ENCODE data around the gene CNPY4.

The CNPY4 gene

DNA sequence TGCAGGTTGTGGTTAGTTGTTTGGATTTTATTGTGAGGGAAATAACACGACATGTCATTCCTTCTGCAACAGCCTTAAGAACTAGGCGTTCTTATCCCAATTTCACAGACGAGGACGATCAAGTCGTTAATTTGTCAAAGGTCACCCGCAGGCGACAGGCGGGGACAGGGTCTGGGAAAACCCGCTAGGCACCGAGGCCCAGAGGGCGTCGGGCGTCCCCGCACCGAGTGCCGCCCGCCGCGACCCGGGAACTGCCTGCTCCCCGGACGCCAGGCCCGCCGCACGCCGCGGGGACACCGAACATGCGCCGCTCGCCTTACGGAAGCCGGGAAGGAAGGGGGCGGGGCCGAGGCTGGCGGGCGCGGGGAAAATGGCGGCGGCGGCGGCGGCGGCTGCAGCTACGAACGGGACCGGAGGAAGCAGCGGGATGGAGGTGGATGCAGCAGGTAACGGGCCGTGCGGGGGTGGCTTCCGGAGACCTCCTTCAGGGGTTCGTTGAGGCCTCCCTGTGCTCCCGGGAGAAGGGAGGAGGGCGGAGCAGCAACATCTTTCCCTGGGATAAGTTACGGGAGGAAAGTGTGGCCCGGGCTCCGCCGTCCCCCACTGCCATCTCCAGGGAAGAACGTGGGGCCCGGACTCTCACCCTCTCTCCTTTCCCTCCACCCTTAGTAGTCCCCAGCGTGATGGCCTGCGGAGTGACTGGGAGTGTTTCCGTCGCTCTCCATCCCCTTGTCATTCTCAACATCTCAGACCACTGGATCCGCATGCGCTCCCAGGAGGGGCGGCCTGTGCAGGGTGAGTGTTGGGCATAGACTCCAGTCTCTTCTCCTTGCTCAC is 30.6 kb upstream of the CNPY4 start, which contains the start of gene COPS6:
Gene COPS6, plus strand, starts transcription at position 349 of the 837 bp plus-strand sequence. Its CDS starts 22 bp downstream, at position 371.
- TF ChIP-seq CTCF (IDR thresholded peaks at IDR 0.05) = no peak

- TF ChIP-seq CTCF (IDR thresholded peaks at IDR 0.05) = no peak
Measured at GRCh38 chr7:100089458-100090196, 29.8 kb upstream of the CNPY4 start.

DNA sequence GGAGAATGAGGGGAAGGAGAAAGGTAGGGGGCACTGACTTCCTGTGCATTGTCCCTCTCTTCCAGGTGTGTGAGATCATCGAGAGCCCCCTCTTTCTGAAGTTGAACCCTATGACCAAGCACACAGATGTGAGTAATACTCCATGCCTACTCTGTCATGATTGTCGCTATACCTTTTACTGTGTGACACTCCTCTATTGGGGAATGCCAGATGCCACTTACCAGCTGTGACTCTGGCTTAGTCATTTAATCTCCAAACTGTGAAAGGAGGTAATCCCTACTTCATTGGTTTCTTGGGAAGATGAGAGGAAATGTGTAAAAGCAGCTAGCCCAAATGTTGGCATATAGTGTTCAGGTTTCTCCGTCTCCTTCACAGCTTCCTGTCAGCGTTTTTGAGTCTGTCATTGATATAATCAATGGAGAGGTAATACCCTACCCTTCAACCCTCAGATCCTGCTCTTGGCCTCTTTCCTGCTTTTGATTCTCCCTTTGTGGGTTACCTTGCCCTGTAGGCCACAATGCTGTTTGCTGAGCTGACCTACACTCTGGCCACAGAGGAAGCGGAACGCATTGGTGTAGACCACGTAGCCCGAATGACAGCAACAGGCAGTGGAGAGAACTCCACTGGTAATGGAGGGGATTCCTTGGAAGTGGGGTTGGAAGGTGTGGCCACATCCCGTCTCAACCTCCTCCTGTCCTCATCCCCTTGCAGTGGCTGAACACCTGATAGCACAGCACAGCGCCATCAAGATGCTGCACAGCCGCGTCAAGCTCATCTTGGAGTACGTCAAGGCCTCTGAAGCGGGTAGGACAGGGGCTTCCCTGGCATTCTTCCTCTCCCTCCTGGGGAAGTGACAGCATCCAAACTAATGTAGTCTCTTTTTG is 28.7 kb upstream of the CNPY4 start:
- TF ChIP-seq CTCF (IDR thresholded peaks at IDR 0.05) = no peak

GRCh38 chr7:100091411-100092181 is 27.8 kb upstream of the CNPY4 start:
- no peak for TF ChIP-seq CTCF (IDR thresholded peaks at IDR 0.05)

- TF ChIP-seq CTCF (IDR thresholded peaks at IDR 0.05) = no peak
Measured at GRCh38 chr7:100093054-100093453, 26.4 kb upstream of the CNPY4 start.

- no peak for TF ChIP-seq CTCF (IDR thresholded peaks at IDR 0.05)
Measured at GRCh38 chr7:100093498-100093897, 25.9 kb upstream of the CNPY4 start.

Data from LNCAP (cell line).